Measurements from ENCODE around the gene SESN3.

Gene SESN3

GRCh38 chr11:95248666-95249467, 17.9 kb upstream of the SESN3 start:
- no peak for TF ChIP-seq CTCF (IDR thresholded peaks at IDR 0.05; ENCODE audit: control insufficient read depth, extremely low read depth, insufficient read depth)
- no peak overlapping the region for H3K4me3 ChIP-seq (ENCODE audit: low read depth, low read length)
- DNase-seq (ENCODE audit: low read depth): no peak

GRCh38 chr11:95247883-95248282, 16.9 kb upstream of the SESN3 start:
- TF ChIP-seq CTCF (IDR thresholded peaks at IDR 0.05; ENCODE audit: control insufficient read depth, extremely low read depth, insufficient read depth): no peak
- no peak overlapping the region for H3K4me3 ChIP-seq (ENCODE audit: low read depth, low read length)
- no peak for DNase-seq (ENCODE audit: low read depth)

- no peak overlapping the region for H3K4me3 ChIP-seq (ENCODE audit: low read depth, low read length)
- no peak for TF ChIP-seq CTCF (IDR thresholded peaks at IDR 0.05; ENCODE audit: control insufficient read depth, extremely low read depth, insufficient read depth)
- DNase-seq (ENCODE audit: low read depth): no peak
Observed at GRCh38 chr11:95247127-95247684, 16.2 kb upstream of the SESN3 start.

GRCh38 chr11:95245581-95245980, 14.6 kb upstream of the SESN3 start:
- no peak overlapping the region for H3K4me3 ChIP-seq (ENCODE audit: low read depth, low read length)
- DNase-seq (ENCODE audit: low read depth): no peak
- TF ChIP-seq CTCF (IDR thresholded peaks at IDR 0.05; ENCODE audit: control insufficient read depth, extremely low read depth, insufficient read depth): no peak

GRCh38 chr11:95245038-95245437, 14.0 kb upstream of the SESN3 start:
- H3K4me3 ChIP-seq (ENCODE audit: low read depth, low read length): no peak overlapping the region
- DNase-seq (ENCODE audit: low read depth): no peak
- no peak for TF ChIP-seq CTCF (IDR thresholded peaks at IDR 0.05; ENCODE audit: control insufficient read depth, extremely low read depth, insufficient read depth)

GRCh38 chr11:95243673-95244072, 12.7 kb upstream of the SESN3 start:
- no peak for TF ChIP-seq CTCF (IDR thresholded peaks at IDR 0.05; ENCODE audit: control insufficient read depth, extremely low read depth, insufficient read depth)
- H3K4me3 ChIP-seq (ENCODE audit: low read depth, low read length): no peak overlapping the region
- no peak for DNase-seq (ENCODE audit: low read depth)

All from LNCaP clone FGC (cell line).